ENCODE results near the gene TMOD1.

The TMOD1 gene

DNA sequence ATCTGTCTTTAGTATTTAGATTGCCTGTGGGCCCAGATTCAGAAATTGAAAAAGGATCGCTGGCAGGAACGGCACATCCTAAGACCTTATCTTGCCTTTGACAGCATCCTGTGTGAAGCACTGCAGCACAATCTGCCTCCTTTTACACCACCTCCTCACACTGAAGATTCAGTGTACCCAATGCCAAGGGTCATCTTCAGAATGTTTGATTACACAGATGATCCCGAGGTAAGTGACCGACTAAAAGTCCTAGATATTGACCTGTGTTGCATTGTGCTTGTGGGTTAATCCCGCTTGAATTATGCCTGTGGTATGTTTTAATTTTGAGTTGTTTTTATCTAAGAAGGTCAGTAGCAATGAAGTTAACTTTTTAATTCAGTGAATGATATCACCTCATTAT, 146.5 kb downstream of the TMOD1 start:
- DNase-seq = no peak
